ENCODE results near the gene TMEM43.

TMEM43 gene

GRCh38 chr3:14141144-14141543 is 16.3 kb downstream of the TMEM43 start:
- TF ChIP-seq CTCF (IDR thresholded peaks at IDR 0.05; ENCODE audit: control extremely low read depth, extremely low read depth, low read depth, missing control alignments): no peak
- POLR2A ChIA-PET: no interaction called here
- CTCF ChIA-PET: interaction anchor here (1.3 to 2.0 kb wide), 2 partner anchors 15 to 34 kb away, joined by 3 to 6 read pairs; no protein-coding TSS in a partner anchor
- no peak for DNase-seq (ENCODE audit: extremely low spot score)

GRCh38 chr3:14141602-14142341 is 16.9 kb downstream of the TMEM43 start:
- CTCF ChIA-PET: interaction anchor here (1.1 to 2.0 kb wide), 4 partner anchors 15 to 62 kb away, joined by 3 to 6 read pairs (median 4); partner anchors contain the start of genes CHCHD4 and TMEM43
- no peak for TF ChIP-seq CTCF (IDR thresholded peaks at IDR 0.05; ENCODE audit: control extremely low read depth, extremely low read depth, low read depth, missing control alignments)
- POLR2A ChIA-PET: no interaction called here
- DNase-seq (ENCODE audit: extremely low spot score): no peak

- TF ChIP-seq CTCF (IDR thresholded peaks at IDR 0.05; ENCODE audit: control extremely low read depth, extremely low read depth, low read depth, missing control alignments): no peak
- no peak for DNase-seq (ENCODE audit: extremely low spot score)
- ChIA-PET CTCF (interaction anchor here (1.1 to 2.0 kb wide), 4 partner anchors 15 to 61 kb away, joined by 3 to 6 read pairs (median 4); partner anchors contain the start of genes CHCHD4 and TMEM43), POLR2A (interaction anchor here (1.1 kb wide), 1 partner anchor 36 kb away, joined by 3 read pairs; the partner anchor contains the start of genes LSM3 and XPC)
Measured at GRCh38 chr3:14142567-14143270, 17.9 kb downstream of the TMEM43 start.

GRCh38 chr3:14143271-14144225 is 18.7 kb downstream of the TMEM43 start:
- ChIA-PET CTCF (interaction anchor here (1.1 to 1.5 kb wide), 5 partner anchors 13 to 247 kb away, joined by 3 to 4 read pairs (median 4); partner anchors contain the start of genes CHCHD4 and TMEM43), POLR2A (interaction anchor here (1.1 to 1.3 kb wide), 2 partner anchors 20 to 35 kb away, joined by 3 to 4 read pairs; partner anchors contain the start of genes LSM3 and XPC)
- TF ChIP-seq CTCF (IDR thresholded peaks at IDR 0.05; ENCODE audit: control extremely low read depth, extremely low read depth, low read depth, missing control alignments): no peak
- DNase-seq (ENCODE audit: extremely low spot score): no peak

GRCh38 chr3:14144423-14145075 is 19.7 kb downstream of the TMEM43 start:
- peak; percentile 92 for DNase-seq (ENCODE audit: extremely low spot score)
- ChIA-PET CTCF (interaction anchor here (1.1 to 1.5 kb wide), 3 partner anchors 14 to 248 kb away, joined by 3 to 4 read pairs (median 4); no protein-coding TSS in a partner anchor), POLR2A (interaction anchor here (1.3 kb wide), 1 partner anchor 21 kb away, joined by 4 read pairs; no protein-coding TSS in a partner anchor)
- no peak for TF ChIP-seq CTCF (IDR thresholded peaks at IDR 0.05; ENCODE audit: control extremely low read depth, extremely low read depth, low read depth, missing control alignments)
